Skin epidermis (tissue), 12 donors: ENCODE measurements around the gene S100B.

Experiments
- H3K27ac ChIP-seq, 21 experiments: fragments of 200-600 bp; sonication (generic) in 11 of 21; one replicate each; pipeline ENCODE4 v1.5.0; 2020; ENCODE audit warnings: mild to moderate bottlenecking in 3 of 21, inconsistent platforms in 2 of 21, moderate library complexity in 2 of 21
- H3K4me3 ChIP-seq, 7 experiments: fragments of 200-600 bp; sonication (generic) in 2 of 7; one replicate each; pipeline ENCODE4 v1.5.0; 2020; ENCODE audit warnings: inconsistent platforms in 2 of 7, mild to moderate bottlenecking in 2 of 7, moderate library complexity in 1 of 7

The S100B gene

DNA sequence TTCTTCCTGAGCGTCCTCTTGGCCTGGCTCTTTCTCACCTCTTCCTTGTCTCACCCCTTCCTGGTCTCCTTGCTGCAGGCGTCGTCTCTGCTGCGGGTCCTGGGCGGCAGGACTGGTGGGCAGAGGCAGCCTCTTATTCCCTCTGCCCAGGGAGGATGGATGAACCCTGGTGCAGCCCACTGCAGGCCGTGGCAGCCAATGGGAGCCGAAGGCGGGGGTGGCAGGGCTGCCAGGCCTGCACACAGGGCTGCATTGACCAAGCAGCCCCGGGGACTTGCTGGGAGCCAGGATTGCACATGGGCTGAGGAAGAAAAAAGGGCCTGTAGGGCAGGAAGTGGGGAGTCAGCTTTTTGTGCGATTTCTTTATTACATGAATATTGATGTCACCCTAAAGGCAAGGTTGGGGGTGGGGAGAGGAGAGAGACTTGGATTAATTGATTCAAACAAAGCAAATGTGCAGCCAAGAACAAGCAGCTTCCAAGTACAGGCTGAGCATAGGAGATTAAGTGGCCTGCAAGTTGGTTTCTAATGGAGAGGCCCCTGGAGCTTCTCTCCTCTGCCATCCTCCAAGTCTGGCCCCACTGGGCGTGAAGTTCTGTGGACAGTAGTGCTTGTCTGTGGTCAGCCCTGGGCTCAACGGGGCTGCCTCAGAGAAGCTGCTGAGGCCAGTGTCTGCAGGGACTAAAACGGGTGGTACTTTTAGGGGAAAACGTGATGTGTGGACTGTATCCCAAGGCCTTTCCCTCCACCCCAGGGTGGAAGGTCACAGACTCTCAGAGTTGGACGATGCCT is at the start of gene S100B:
S100B (minus strand) TSS at position 108 of the 792 bp plus-strand sequence. CDS start 2,667 bp downstream, outside the sequence.
- H3K27ac ChIP-seq: peak within 1 kb of the TSS in 14 of 21 experiments; percentile 6 to 83 (median 44)
- H3K4me3 ChIP-seq: peak within 1 kb of the TSS in 1 of 7 experiments; percentile 8

GRCh38 chr21:46651121-46651520 is 46.2 kb upstream of the S100B start:
- Histone ChIP-seq H3K27ac (no peak overlapping the region), H3K4me3 (no peak overlapping the region)

- H3K27ac ChIP-seq: no peak overlapping the region
- H3K4me3 ChIP-seq: no peak overlapping the region
Observed at GRCh38 chr21:46650476-46651098, 45.7 kb upstream of the S100B start.

- Histone ChIP-seq H3K4me3 (no peak overlapping the region), H3K27ac (no peak overlapping the region)
Observed at GRCh38 chr21:46649356-46649755, 44.5 kb upstream of the S100B start.

- Histone ChIP-seq H3K4me3 (no peak overlapping the region), H3K27ac (no peak overlapping the region)
Observed at GRCh38 chr21:46648539-46648938, 43.7 kb upstream of the S100B start.

- no peak overlapping the region for H3K4me3 ChIP-seq
- H3K27ac ChIP-seq: no peak overlapping the region
Observed at GRCh38 chr21:46646541-46647154, 41.8 kb upstream of the S100B start.

DNA sequence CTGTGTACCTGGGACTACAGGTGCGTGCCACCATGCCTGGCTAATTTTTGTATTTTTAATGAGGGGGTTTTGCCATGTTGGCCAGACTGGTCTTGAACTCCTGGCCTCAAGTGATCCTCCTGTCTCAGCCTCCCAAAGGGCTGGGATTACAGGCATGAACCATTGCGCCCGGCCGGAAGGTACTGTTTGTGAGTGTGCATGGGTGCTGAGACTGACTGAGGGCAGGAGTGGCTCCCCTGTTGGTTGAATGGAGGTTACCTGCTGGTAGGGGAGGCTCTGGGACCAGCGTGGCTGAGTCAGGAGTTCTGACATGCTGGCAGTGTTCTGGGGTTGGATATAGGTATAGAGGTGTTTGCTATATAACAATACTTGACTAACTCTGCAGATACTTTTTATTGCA is 41.0 kb upstream of the S100B start:
- H3K4me3 ChIP-seq: no peak overlapping the region

GRCh38 chr21:46643379-46644177 is 38.7 kb upstream of the S100B start:
- H3K27ac ChIP-seq: no peak overlapping the region

More for the DNA sequence above, 41.0 kb upstream of the S100B start:
- no peak overlapping the region for H3K27ac ChIP-seq

GRCh38 chr21:46641656-46642055 is 36.8 kb upstream of the S100B start:
- H3K27ac ChIP-seq: no peak overlapping the region
- H3K4me3 ChIP-seq: no peak overlapping the region

More at GRCh38 chr21:46643379-46644177, 38.7 kb upstream of the S100B start:
- no peak overlapping the region for H3K4me3 ChIP-seq

- Histone ChIP-seq H3K27ac (peak overlapping the region in 1 of 21 experiments; percentile 34), H3K4me3 (no peak overlapping the region)
Observed at GRCh38 chr21:46639489-46640386, 34.9 kb upstream of the S100B start.

DNA sequence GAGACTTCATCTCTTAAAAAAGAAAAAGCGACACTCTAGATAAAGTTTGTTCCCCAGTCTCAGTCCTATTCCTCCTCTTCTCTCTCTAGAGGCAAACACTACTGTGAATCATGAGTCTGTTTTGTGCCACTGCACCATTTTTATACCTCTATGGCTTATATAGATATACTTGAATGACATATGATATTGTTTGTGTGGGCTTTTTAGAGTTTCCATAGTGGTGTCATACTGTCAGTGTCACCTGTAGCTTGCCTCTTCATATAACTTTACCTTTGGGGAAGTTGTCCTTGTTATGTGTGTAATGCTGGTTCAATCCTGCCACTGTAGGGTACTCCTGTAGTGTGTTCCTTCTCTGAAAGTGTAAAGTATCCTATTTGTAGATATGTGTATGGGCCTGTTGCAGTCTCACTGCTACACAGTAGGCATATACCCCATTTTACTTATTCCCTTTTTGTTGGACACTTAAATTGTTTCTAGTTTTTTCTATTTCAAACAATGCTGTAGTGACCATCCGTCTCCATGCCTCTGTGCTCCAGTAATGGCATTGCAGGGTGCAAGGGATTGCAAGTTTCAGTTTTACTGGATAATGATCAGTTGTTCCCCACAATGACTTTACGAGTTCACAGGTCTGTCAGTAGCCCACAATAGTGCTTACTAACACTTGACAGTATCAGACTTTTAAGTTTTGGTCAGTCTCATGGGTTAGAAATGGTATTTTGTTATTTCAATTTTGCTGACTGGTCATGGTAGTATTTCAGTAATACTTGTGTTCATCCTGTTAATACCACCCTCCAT is 33.3 kb upstream of the S100B start:
- H3K27ac ChIP-seq: peak overlapping the region in 2 of 21 experiments; percentile 10 to 47
- no peak overlapping the region for H3K4me3 ChIP-seq

GRCh38 chr21:46636550-46637285 is 31.8 kb upstream of the S100B start:
- Histone ChIP-seq H3K27ac (peak overlapping the region in 11 of 21 experiments; percentile 95 to 100 (median 99)), H3K4me3 (peak overlapping the region in 6 of 7 experiments; percentile 59 to 99 (median 86))

- Histone ChIP-seq H3K27ac (peak overlapping the region in 20 of 21 experiments; percentile 95 to 100 (median 99)), H3K4me3 (peak overlapping the region; percentile 51 to 99 (median 81))
Observed at GRCh38 chr21:46636181-46636512, 31.3 kb upstream of the S100B start.

- H3K27ac ChIP-seq: peak within 1 kb of the TSS; percentile 95 to 100 (median 99)
Observed at GRCh38 chr21:46635324-46636180, 30.7 kb upstream of the S100B start, which contains the start of gene PRMT2. PRMT2 (plus strand) TSS chr21:46635674; CDS start chr21:46636952, 1,278 bp downstream.

DNA sequence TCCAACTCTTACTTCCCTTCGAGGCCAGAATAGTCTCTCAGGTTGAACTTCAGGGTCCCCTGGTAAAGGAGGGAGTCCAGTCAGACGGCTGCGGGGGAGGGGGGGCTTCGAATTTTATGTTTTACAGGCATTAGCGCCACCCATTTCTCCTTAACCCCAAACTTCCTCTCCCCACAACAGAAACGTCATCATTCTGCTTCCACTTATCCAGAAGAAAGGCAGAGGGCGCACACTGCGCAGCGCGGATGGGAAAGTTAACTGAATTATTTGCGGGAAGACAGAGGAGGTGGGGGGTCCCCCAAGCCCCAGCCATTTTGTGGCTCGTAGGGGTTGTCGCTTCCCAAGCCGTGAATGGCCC is 30.1 kb upstream of the S100B start:
- Histone ChIP-seq H3K4me3 (peak overlapping the region; percentile 51 to 99 (median 81)), H3K27ac (peak overlapping the region; percentile 95 to 100 (median 99))

More at GRCh38 chr21:46635324-46636180, 30.7 kb upstream of the S100B start, which contains the start of gene PRMT2:
- peak within 1 kb of the TSS; percentile 51 to 99 (median 81) for H3K4me3 ChIP-seq

DNA sequence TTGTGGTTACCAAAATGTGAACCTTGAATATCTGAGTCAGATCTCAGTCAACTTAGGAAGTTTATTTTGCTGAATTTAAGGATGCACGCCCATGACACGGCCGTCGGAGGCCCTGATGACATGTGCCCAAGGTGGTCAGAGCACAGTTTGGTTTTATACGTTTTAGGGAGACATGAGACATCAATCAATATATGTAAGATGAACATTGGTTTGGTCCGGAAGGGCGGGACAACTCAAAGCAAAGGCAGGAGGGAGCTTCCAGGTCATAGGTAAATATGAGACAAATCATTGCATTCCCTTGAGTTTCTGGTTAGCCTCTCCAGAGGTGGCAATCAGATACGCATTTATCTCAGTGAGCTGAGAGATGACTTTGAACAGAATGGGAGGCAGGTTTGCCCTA is 29.5 kb upstream of the S100B start:
- Histone ChIP-seq H3K4me3 (peak overlapping the region in 5 of 7 experiments; percentile 59 to 99 (median 92)), H3K27ac (peak overlapping the region; percentile 95 to 100 (median 99))
